ENCODE measurements around the gene KRTAP11-1. TPM values are rescaled to one million over a fixed set of nuclear protein-coding genes. Genes with fewer than 3 reads are reported as not detected.

KRTAP11-1 gene
- total RNA-seq (not detected), polyA plus RNA-seq (not detected)

GRCh38 chr21:30881480-30881879 is at the start of gene KRTAP11-1:
Gene KRTAP11-1, minus strand, starts transcription at chr21:30881580. Its CDS starts 56 bp downstream, at chr21:30881524.
- Histone ChIP-seq H3K9me3 (no peaks in the 10 kb centered on the region), H3K27me3 (no peaks in the 10 kb centered on the region), H3K4me1 (no peaks in the 10 kb centered on the region), H3K36me3 (no peaks in the 10 kb centered on the region), H3K27ac (no peak within 1 kb of the TSS), H3K4me3 (no peak within 1 kb of the TSS)
- no peak for TF ChIP-seq EP300 (IDR thresholded peaks at IDR 0.05)
- no peak for TF ChIP-seq CTCF (IDR thresholded peaks at IDR 0.05)
- TF ChIP-seq POLR2A (IDR thresholded peaks at IDR 0.05): no peak
- TF ChIP-seq POLR2AphosphoS5 (IDR thresholded peaks at IDR 0.05): no peak
- 83% methylated on average over 2 of the region's 2 CpGs for WGBS, 2 donors
- no peak for DNase-seq
- intact Hi-C loops (cut with DNase I): no loop called here

- 64 to 75% methylated on average over 4 of the region's 4 CpGs for WGBS, 2 donors
- TF ChIP-seq CTCF (IDR thresholded peaks at IDR 0.05) (no peak), EP300 (IDR thresholded peaks at IDR 0.05) (no peak)
- H3K4me3 ChIP-seq: no peak overlapping the region
- DNase-seq: no peak
- intact Hi-C loops (cut with DNase I): no loop called here
- H3K27ac ChIP-seq: no peak overlapping the region
- no peaks in the 10 kb centered on the region for H3K36me3 ChIP-seq
- no peaks in the 10 kb centered on the region for H3K9me3 ChIP-seq
- H3K4me1 ChIP-seq: no peaks in the 10 kb centered on the region
- no peaks in the 10 kb centered on the region for H3K27me3 ChIP-seq
Measured at GRCh38 chr21:30924146-30924700, 42.8 kb upstream of the KRTAP11-1 start.

GRCh38 chr21:30921129-30921528 is 39.7 kb upstream of the KRTAP11-1 start:
- Histone ChIP-seq H3K9me3 (no peaks in the 10 kb centered on the region), H3K4me1 (no peaks in the 10 kb centered on the region), H3K27me3 (no peaks in the 10 kb centered on the region), H3K4me3 (no peak overlapping the region), H3K27ac (no peak overlapping the region), H3K36me3 (no peaks in the 10 kb centered on the region)
- intact Hi-C loops (cut with DNase I): no loop called here
- TF ChIP-seq POLR2A (IDR thresholded peaks at IDR 0.05): no peak
- no peak for TF ChIP-seq POLR2AphosphoS5 (IDR thresholded peaks at IDR 0.05)
- no peak for TF ChIP-seq CTCF (IDR thresholded peaks at IDR 0.05)
- no peak for TF ChIP-seq EP300 (IDR thresholded peaks at IDR 0.05)
- DNase-seq: no peak
- 69 to 76% methylated on average over 4 of the region's 4 CpGs for WGBS, 2 donors

- H3K9me3 ChIP-seq: no peaks in the 10 kb centered on the region
- WGBS, 2 donors: 95 to 97% methylated on average over 1 of the region's 1 CpG
- TF ChIP-seq POLR2A (IDR thresholded peaks at IDR 0.05) (no peak), CTCF (IDR thresholded peaks at IDR 0.05) (no peak), EP300 (IDR thresholded peaks at IDR 0.05) (no peak), POLR2AphosphoS5 (IDR thresholded peaks at IDR 0.05) (no peak)
Measured at GRCh38 chr21:30917557-30917956, 36.2 kb upstream of the KRTAP11-1 start.

GRCh38 chr21:30900881-30901280 is 19.5 kb upstream of the KRTAP11-1 start:
- no peaks in the 10 kb centered on the region for H3K4me1 ChIP-seq
- peaks cover 0 to 2% (median 0%) of the 10 kb centered on the region in 4 donors for H3K9me3 ChIP-seq
- intact Hi-C loops (cut with DNase I): no loop called here
- no peak for DNase-seq
- no peak overlapping the region for H3K27ac ChIP-seq
- no peaks in the 10 kb centered on the region for H3K36me3 ChIP-seq
- WGBS, 2 donors: 56 to 75% methylated on average over 4 of the region's 4 CpGs
- H3K4me3 ChIP-seq: no peak overlapping the region
- TF ChIP-seq EP300 (IDR thresholded peaks at IDR 0.05): no peak
- TF ChIP-seq CTCF (IDR thresholded peaks at IDR 0.05): no peak
- no peak for TF ChIP-seq POLR2A (IDR thresholded peaks at IDR 0.05)
- no peak for TF ChIP-seq POLR2AphosphoS5 (IDR thresholded peaks at IDR 0.05)
- H3K27me3 ChIP-seq: no peaks in the 10 kb centered on the region

More at GRCh38 chr21:30917557-30917956, 36.2 kb upstream of the KRTAP11-1 start:
- intact Hi-C loops (cut with DNase I): no loop called here
- no peak overlapping the region for H3K27ac ChIP-seq
- no peaks in the 10 kb centered on the region for H3K4me1 ChIP-seq
- no peaks in the 10 kb centered on the region for H3K36me3 ChIP-seq
- H3K4me3 ChIP-seq: no peak overlapping the region
- no peaks in the 10 kb centered on the region for H3K27me3 ChIP-seq
- no peak for DNase-seq

All from sigmoid colon (tissue), 7 donors.